NCI-H2029 (cell line): ENCODE data around the gene CXCL8.

ENCODE experiments used
- DNase-seq: peaks from one replicate; lab custom pipeline; 2025; lab: John Stamatoyannopoulos, UW

Gene CXCL8

DNA sequence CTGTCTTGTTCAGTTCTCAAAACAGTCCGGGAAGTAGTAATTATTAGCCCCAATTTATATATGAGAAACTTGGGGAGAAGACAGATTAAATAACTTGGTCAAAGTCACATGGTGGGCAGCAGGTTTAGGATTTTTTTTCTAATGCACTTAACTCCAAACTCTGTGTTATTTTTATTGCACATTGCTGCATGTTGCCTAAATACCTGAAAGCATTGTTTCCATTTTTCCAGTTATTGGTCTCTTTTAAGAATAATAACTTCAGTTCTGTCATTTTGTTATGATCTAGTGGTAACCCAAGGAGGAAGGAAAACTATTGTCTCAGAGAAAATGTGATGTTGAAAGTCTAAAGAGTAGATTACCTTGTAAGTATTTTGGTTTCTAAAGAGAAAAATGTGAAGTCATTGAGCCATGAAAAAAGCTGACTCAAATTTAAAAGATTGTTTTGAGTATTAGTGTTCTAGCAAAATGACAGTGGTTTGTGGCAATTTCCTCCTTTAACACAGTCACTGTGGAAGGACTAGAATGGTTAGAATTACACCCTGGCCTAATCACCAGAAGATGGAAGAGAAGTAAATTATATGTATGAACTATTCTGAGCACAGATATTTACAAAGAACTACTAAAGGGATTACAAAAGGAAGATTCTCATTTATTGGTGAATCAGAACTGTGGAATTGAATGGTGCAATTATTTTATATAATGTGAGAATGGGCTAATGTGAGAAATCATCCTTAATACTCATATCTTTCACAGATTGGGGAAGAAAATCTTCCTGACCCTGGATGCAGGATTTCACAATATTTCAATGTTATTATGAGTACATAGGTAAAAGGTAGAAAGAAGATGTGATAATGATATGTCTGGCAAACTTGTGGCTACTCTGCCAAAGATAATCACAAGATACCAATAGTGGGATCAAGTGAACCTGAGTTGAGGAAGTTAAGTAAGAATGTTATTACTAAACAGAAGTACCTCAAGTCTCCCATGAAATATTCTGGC is 21.7 kb upstream of the CXCL8 start:
- no peak for DNase-seq

DNA sequence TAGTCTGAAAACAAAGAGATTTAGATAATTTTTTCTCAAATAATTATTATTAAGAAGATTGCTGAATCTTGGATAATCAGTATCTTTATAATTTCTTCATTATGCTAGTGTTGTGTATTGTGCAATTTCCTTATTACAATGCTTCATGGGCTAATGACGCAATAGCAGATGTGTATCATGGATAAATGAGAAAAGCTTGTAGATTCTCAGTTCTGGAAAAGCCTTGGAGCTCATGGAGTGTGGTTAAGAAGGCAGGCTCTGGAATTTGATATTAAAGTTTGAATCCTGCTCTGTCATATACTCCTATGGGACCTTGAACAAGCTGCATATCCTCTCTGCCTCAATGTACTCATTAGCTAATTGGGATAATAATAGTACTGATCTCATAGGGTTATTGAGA is 18.9 kb upstream of the CXCL8 start:
- no peak for DNase-seq

DNA sequence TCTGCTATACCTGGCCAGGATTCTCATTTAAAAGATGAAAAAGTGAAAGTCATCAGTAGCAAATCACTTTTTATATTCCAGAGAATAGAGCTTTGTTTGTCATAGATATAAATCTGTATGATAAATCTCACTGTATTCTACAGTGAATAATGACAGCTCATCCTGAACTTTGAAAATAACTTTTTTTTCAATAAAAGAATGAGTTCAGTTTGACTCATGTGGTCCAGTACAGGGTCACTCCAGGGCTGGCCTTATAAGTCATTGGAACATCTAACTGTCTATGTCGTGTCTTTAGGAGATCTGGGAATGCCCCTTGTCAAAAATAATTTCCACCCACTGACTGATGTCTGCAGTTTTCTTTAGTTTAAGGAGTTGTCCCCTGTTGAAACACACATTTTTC is 18.5 kb upstream of the CXCL8 start:
- DNase-seq = no peak

DNA sequence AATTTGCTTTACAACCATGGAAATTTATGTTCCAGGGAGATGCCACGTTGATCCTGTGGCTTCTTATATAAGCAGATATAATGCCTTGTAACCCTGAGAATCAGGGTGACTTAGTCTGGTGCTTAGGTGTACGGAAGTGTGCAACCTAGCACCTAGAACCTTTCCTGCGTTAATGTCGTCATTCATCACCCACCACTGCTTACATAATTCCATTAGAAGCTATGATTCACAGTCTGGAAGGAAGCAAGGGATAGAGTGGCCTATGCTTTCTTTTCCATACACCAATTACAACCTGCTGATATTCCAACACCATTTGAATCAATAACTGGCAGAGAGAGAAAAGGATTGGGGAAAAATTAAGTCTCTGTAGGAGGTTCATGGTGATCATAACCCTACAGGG is 17.3 kb upstream of the CXCL8 start:
- no peak for DNase-seq

DNA sequence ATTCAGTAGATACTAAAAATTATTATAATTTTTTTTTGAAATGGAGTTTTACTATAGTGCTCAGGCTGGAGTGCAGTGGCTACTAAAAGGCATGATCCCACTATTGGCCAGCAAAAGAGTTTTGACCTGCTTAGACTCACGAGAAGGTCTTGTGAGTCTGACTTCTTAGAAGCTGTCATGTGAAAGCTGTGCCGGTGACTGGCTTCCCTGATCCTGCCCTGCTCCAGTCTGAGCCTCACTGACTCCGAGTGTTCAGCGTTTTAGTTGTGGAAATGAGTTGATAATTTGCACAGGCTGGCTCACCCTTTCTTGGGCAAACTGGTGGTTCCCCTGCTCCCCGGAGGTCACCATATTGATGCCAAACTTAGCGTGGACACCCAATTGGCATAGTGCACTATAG is 16.4 kb upstream of the CXCL8 start:
- no peak for DNase-seq

DNA sequence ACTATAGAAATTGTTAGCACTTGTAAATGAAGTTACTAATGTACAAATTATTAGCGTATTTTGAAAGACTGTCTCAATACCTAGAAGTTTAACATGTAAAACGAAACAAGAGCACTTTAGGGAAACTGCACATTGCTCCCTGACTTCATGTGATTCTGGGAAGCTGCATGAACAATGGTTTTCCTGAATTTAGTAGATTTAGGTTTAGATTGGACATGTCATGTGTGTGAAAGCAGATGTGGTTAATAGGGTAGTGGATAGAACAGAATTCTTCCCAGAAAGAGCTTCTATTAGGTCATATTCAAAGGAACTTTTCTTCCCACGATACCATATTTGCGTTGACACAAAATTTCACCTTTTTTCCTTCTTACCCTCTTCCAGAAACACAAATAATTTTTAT is 14.9 kb upstream of the CXCL8 start:
- no peak for DNase-seq

DNA sequence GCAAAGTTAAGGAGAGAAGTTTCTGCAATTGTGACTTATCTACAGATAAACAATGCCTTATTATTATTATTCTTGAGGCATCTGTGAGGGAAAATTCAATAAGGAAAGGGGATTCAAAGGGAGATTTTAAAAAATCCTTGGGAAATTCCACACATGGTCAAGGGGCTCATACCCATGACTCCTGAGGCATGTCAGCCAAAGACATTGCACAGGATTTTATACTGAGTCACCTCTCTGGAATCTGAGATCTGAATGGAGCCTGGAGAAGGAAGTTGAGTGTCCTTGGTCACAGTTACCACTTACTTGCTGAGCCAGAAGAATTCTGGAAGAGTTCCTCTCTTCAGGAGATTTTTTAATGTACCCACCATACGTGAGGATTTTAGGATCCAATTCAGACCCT is 14.4 kb upstream of the CXCL8 start:
- DNase-seq = no peak

DNA sequence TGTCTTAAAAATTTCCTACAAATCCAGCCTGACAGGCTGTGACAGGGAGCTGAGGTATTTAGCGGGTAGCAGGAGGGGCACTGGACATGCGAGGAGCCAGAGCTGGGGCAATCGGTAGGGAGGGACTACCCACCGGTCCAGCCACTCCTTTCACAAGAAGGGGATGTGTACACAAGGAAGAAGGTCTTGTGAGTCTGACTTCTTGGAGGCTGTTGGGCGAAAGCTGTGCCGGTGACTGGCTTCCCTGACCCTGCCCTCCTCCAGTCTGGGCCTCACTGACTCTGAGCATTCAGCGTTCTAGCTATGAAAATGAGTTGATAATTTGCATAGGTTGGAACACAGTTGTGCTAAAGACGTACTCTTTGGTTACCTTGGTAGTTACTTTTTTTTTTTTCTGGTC is 12.7 kb upstream of the CXCL8 start:
- no peak for DNase-seq

DNA sequence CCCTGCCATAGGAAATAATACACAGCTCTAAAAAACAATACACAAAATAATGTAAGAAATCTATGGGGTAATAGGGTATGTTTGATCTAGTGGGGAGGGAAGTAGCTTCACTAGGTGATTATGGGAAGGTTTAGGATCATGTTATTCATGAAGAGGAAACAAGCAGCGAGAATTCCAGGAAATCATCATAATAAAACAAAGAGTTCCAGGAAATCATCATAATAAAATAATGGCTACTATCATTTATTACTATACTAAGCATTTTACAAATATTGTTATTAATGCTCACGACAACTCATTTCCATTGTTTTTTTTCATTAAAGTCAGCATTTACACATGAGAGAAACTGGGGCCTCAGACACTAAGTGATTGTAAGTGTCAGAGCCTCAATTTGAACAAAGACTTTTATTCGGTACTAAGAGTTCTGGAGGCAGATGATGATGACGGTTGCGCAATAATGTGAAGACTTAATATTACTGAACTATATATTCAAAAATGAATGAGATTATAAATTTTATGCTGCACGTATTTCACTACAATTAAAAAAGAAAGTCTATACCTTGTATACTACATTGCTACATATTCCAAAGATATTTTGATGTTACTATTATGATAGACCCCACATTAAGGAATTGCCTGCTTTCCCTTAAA is 12.2 kb upstream of the CXCL8 start:
- DNase-seq = no peak

DNA sequence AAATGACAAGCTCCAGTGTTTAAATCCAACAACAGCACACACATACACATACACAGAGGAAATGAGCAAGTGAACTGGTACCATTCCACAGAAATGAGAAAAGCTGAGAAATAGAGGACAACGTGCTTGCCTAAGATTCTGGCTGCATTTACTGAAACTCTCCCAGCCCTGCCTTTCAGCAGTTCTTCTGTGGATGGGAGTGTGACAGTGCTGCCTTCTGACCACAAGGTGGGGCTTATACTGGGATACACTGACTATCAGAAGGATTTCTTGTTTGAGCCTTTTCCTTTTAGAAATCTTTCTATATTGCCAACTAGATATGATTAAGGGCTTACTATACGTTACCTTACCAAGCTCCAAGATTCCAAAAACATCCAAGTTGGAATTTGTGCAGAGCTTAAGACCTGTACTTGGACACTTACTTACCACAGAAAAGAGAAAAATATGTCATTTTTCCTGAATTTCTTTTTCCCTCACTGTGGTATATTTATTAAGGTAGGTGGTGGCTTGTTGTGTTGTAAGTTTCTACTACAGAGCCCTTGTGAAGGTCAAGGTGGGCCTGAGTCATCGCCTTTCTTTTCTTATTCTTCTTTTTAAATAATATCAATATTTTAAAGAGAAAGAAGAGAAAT is 10.7 kb upstream of the CXCL8 start:
- DNase-seq = peak; percentile 46

DNA sequence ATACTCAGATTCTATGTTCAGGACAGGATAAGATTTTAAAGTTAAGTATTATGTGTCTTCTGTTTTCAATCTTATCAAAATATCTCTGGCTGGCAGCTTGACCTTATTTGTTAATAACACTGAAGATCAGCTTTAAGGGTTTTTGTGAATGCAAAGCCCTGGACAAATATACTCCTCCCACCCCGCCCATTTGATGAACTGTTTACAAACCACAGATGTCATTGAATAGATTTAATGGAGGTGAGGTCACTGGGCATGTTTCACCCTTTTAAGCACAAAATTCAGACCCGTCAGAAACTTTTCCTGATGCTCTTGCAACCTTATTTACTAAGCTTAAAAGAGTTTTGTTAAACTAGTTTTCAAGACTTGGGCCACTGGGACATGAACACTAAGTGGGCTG is 10.1 kb upstream of the CXCL8 start:
- peak; percentile 29 for DNase-seq

DNA sequence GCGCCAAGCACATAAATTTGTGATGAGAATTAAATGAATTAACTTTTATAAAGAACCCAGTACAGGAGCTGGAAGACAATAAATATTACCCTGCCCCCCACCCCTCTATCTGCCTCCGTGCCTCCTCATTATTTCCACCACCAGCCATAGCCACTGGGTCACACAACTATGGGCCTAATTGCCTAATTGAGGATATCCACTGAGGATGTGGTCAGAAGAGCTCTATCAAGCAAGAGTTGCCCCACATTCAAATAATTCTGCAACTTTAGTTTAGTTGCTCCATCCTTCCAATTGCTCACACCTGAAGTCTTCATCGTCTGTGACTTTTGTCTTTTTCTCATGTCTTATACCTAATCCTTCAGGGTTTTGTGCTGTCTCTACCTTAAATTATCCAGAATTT is 9.5 kb upstream of the CXCL8 start:
- DNase-seq = no peak

DNA sequence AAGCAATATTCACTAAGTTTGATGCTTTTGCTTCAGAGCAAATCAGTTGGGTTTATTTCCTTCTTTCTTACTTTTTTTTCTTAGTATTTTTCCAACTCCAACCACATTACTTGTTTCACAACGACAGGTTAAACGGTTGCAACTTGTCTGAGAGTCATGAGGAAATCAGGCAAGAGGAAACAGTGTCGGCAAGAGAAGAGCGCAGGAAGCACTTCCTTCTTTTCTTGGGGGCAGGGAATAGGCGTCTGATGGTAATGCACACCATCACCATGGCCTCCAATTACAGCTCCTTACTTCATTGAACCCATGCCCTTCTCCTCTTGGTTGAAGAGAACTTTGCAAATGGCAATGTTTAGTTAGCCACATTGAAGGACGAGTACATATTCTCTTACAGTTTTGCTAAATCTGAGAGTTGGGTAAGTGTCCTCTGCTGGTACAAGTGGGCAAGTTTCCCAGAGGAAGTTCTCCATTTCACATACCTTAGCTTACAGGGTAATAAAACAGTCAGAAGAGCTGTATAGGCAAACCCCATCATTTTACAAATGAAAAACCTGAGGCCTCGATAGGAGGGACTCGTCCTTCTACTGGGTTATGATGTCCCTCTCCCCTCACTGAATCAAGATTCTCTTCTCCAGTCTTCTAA is 8.3 kb upstream of the CXCL8 start:
- DNase-seq = no peak

DNA sequence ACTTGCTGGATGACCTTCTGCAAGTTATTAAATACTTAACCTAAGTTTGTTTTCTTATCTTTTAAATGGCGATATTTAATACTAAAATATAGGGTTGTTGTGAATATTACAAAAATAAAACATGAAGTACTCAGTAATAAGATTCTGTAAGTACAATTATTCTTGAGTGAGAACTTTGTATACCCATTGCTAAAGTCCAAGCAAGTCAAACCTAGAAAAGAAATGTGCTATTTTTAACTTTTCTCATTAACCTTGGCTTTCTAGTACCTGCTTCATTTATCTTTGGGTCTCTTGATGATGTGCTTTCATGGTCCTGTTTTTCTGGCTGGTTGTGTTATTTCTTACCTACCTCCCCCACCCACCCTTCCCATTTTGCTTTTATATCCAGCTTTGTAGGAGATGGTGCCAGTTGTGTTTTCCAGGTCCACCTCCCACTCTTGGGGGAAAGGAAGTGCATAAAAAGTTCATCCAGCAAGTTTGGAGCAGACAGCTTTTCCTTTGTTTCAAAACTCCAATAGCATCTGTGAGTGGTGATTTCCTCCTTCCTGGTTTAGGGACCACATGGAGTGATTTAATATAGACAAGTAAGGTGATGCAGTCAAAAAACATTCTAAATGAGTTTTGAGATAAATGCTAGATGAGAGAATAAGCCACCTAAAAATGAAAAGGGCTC is 7.5 kb upstream of the CXCL8 start:
- DNase-seq = no peak

DNA sequence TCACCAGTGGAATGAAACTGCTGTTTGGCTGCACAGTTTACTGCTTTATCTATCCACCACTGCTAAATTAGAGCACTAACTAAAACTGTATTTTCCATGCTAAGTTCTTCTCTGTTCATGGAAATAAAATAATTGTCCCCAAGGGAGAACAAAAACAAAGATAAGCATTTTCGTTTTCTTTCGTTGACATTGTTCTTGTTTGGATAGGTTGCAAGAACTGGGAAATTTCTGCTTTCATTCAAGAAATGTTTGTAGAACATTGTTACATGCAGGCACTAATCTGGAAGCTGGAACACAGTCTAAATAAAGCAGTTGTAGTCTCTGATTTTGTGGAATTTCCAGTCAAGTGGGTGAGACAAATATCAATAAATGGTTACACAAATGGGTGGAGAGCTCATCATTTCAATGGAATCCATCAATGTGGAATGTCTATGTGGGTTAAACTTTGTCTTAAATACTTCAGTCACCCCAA is 5.8 kb upstream of the CXCL8 start:
- DNase-seq = no peak

DNA sequence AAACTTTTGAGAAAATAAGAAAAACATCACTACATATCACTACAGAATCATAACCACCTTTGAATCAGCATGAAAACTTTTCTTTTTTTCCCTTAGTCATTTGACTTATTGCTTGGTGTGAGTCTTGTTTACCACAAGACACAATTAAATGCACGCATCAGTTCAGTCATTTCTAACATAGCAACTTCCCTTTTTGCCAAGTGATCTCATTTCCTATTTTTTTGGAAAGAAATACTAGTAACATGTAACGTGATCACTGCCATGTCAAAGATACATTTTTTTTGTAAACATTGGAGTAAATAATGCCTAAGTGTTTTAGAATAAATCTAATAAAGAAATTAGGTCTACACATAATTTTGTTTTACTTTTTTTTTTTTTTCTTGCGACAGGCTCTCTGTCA is 5.1 kb upstream of the CXCL8 start:
- no peak for DNase-seq

DNA sequence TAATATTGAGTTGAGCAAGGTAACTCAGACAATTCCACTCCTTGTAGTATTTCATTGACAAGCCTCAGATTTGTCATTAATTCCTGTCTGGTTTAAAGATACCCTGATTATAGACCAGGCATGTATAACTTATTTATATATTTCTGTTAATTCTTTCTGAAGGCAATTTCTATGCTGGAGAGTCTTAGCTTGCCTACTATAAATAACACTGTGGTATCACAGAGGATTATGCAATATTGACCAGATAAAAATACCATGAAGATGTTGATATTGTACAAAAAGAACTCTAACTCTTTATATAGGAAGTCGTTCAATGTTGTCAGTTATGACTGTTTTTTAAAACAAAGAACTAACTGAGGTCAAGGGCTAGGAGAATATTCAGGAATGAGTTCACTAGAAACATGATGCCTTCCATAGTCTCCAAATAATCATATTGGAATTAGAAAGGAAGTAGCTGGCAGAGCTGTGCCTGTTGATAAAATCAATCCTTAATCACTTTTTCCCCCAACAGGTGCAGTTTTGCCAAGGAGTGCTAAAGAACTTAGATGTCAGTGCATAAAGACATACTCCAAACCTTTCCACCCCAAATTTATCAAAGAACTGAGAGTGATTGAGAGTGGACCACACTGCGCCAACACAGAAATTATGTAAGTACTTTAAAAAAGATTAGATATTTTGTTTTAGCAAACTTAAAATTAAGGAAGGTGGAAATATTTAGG is 821 bp downstream of the CXCL8 start:
- DNase-seq = no peak

DNA sequence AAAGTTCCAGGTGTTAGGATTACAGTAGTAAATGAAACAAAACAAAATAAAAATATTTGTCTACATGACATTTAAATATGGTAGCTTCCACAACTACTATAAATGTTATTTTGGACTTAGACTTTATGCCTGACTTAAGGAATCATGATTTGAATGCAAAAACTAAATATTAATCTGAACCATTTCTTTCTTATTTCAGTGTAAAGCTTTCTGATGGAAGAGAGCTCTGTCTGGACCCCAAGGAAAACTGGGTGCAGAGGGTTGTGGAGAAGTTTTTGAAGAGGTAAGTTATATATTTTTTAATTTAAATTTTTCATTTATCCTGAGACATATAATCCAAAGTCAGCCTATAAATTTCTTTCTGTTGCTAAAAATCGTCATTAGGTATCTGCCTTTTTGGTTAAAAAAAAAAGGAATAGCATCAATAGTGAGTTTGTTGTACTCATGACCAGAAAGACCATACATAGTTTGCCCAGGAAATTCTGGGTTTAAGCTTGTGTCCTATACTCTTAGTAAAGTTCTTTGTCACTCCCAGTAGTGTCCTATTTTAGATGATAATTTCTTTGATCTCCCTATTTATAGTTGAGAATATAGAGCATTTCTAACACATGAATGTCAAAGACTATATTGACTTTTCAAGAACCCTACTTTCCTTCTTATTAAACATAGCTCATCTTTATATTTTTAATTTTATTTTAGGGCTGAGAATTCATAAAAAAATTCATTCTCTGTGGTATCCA is 1.6 kb downstream of the CXCL8 start:
- no peak for DNase-seq

DNA sequence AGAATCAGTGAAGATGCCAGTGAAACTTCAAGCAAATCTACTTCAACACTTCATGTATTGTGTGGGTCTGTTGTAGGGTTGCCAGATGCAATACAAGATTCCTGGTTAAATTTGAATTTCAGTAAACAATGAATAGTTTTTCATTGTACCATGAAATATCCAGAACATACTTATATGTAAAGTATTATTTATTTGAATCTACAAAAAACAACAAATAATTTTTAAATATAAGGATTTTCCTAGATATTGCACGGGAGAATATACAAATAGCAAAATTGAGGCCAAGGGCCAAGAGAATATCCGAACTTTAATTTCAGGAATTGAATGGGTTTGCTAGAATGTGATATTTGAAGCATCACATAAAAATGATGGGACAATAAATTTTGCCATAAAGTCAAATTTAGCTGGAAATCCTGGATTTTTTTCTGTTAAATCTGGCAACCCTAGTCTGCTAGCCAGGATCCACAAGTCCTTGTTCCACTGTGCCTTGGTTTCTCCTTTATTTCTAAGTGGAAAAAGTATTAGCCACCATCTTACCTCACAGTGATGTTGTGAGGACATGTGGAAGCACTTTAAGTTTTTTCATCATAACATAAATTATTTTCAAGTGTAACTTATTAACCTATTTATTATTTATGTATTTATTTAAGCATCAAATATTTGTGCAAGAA is 2.3 kb downstream of the CXCL8 start:
- no peak for DNase-seq

DNA sequence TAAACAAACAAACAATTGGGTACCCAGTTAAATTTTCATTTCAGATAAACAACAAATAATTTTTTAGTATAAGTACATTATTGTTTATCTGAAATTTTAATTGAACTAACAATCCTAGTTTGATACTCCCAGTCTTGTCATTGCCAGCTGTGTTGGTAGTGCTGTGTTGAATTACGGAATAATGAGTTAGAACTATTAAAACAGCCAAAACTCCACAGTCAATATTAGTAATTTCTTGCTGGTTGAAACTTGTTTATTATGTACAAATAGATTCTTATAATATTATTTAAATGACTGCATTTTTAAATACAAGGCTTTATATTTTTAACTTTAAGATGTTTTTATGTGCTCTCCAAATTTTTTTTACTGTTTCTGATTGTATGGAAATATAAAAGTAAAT is 2.9 kb downstream of the CXCL8 start:
- no peak for DNase-seq
